A673 (cell line): ENCODE measurements around the gene OGG1.

ENCODE experiments used
- EZH2 ChIP-seq: fragments of 200-600 bp; sonication (generic); IDR thresholded peaks from 2 replicates; pipeline ENCODE4 v1.6.1; 2017; ENCODE audit warnings: borderline replicate concordance, low read depth, mild to moderate bottlenecking, mixed read lengths, antibody characterized with exemption, low read length; ENCODE audit not compliant: poor library complexity, severe bottlenecking
- TF ChIP-seq, protein P1 (sequence below): fragments of 300-800, 200-600 bp; sonication (generic); conservative IDR thresholded peaks from 2 replicates; pipeline ENCODE4 v1.5.1; 2017; ENCODE audit warnings: low read depth, mild to moderate bottlenecking, antibody characterized with exemption, low read length, moderate library complexity, mixed read lengths

DNA sequence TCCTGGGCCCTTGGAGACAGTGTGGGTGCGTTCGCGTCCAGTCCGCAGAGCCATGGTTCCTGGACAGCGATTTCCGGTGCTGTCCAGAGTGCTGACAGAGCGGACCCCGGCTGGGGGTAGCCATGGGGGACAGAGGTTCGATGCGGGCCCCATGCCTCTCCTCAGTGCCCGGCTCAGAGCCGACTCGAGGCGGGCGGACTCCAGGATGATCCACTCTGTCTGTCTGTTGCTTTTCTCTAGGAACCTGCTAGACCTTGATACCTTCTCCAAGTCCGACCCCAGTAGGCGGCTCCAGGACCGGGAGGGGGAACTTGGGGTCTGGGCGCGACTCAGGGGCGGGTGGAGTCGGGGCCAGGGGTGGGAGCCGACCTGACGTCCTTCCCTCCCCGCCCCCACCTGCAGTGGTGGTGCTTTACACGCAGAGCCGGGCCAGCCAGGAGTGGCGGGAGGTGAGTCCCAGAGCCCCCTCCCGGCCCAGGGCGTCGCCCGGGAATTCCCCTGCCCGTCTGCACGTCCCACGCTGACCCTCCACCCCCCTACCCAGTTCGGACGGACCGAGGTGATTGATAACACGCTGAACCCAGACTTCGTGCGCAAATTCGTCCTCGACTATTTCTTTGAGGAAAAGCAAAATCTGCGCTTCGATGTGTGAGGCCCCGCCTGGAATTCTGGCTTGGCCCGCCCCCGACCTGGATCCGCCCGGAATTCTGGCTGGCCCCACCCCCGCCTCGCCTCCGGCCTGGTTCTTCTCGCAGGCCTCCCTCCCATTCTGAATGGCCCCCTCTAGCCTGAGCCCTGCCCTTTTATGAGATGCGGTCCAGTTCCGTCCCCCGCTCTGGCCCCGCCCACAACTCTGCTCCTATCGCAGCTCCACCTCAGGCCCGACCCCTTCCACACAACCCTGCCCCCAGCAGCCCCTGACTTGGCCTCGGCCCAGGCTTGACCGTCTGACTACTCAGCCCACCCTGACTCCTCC is 45.1 kb upstream of the OGG1 start:
- peak; percentile 42 for TF ChIP-seq EZH2
- TF ChIP-seq, protein P1, sequence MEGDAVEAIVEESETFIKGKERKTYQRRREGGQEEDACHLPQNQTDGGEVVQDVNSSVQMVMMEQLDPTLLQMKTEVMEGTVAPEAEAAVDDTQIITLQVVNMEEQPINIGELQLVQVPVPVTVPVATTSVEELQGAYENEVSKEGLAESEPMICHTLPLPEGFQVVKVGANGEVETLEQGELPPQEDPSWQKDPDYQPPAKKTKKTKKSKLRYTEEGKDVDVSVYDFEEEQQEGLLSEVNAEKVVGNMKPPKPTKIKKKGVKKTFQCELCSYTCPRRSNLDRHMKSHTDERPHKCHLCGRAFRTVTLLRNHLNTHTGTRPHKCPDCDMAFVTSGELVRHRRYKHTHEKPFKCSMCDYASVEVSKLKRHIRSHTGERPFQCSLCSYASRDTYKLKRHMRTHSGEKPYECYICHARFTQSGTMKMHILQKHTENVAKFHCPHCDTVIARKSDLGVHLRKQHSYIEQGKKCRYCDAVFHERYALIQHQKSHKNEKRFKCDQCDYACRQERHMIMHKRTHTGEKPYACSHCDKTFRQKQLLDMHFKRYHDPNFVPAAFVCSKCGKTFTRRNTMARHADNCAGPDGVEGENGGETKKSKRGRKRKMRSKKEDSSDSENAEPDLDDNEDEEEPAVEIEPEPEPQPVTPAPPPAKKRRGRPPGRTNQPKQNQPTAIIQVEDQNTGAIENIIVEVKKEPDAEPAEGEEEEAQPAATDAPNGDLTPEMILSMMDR = no peak
